Liver (tissue), 3 donors: ENCODE results near the gene PDCD10.

ENCODE experiments used
- CTCF ChIP-seq: fragments of 150-350 bp; IDR thresholded peaks from 2 replicates; pipeline ENCODE4 v1.5.1; 2017; ENCODE audit warnings: improper control_type of control experiment, low read depth, low read length; ENCODE audit not compliant: missing input control
- FOXA2 ChIP-seq: IDR thresholded peaks from 2 replicates; pipeline ENCODE4 v1.6.1; 2016; ENCODE audit warnings: antibody characterized with exemption
- GABPA ChIP-seq, 2 donors: IDR thresholded peaks in 1 of 2; conservative IDR thresholded peaks in 1 of 2; 2 replicates each; pipeline ENCODE4 v1.6.1; 2016; ENCODE audit warnings: antibody characterized with exemption in 2 of 2, mild to moderate bottlenecking in 1 of 2, moderate library complexity in 1 of 2
- MAX ChIP-seq: IDR thresholded peaks from 2 replicates; pipeline ENCODE4 v1.6.1; 2016; ENCODE audit warnings: antibody characterized with exemption
- NR2F2 ChIP-seq: IDR thresholded peaks from 2 replicates; pipeline ENCODE4 v1.6.1; 2016; ENCODE audit warnings: antibody characterized with exemption
- RAD21 ChIP-seq, 2 donors: IDR thresholded peaks; 2 replicates each; pipeline ENCODE4 v1.6.1; 2016; ENCODE audit warnings: antibody characterized with exemption in 2 of 2, mild to moderate bottlenecking in 2 of 2
- SP1 ChIP-seq: IDR thresholded peaks from 2 replicates; pipeline ENCODE4 v1.6.1; 2018; ENCODE audit warnings: antibody characterized with exemption, mild to moderate bottlenecking
- TAF1 ChIP-seq: conservative IDR thresholded peaks from 2 replicates; pipeline ENCODE4 v1.6.1; 2016; ENCODE audit warnings: antibody characterized with exemption, mild to moderate bottlenecking
- YY1 ChIP-seq: IDR thresholded peaks from 2 replicates; pipeline ENCODE4 v1.6.1; 2016; ENCODE audit warnings: antibody characterized with exemption, mild to moderate bottlenecking
- TF ChIP-seq, protein P1 (sequence below): IDR thresholded peaks from 2 replicates; pipeline ENCODE4 v1.6.1; 2016; ENCODE audit warnings: antibody characterized with exemption, mild to moderate bottlenecking
- TF ChIP-seq, protein P2 (sequence below): IDR thresholded peaks from 2 replicates; pipeline ENCODE4 v1.6.1; 2016; ENCODE audit warnings: antibody characterized with exemption
- donor health status: healthy.
- donor health status: healthy.

DNA sequence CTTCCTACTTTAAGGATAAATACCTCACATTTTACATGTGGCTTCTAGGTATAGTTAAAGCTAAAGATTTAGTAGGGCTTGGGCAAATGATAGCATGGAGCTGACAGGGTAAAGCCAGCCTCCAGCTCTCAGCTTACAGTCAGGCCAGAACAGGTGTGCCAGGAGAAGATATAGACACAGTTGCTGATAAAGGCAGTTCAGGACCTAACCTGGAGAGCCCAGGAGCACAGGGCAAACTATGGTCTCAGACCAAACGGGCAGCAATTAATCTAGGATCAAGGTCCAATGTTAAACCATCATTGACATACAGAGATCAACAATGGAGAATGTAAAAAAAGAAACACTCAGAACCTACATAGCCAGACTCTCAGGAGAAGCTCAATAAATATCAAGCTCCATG, 84.9 kb downstream of the PDCD10 start:
- TF ChIP-seq CTCF (no peak), GABPA (IDR thresholded peaks at IDR 0.05 in 1 of 2, conservative IDR thresholded peaks at IDR 0.05 in 1 of 2) (no peak), MAX (no peak), SP1 (no peak), NR2F2 (no peak), RAD21 (IDR thresholded peaks at IDR 0.05) (no peak), TAF1 (no peak), YY1 (no peak), FOXA2 (no peak)
- TF ChIP-seq, protein P1, sequence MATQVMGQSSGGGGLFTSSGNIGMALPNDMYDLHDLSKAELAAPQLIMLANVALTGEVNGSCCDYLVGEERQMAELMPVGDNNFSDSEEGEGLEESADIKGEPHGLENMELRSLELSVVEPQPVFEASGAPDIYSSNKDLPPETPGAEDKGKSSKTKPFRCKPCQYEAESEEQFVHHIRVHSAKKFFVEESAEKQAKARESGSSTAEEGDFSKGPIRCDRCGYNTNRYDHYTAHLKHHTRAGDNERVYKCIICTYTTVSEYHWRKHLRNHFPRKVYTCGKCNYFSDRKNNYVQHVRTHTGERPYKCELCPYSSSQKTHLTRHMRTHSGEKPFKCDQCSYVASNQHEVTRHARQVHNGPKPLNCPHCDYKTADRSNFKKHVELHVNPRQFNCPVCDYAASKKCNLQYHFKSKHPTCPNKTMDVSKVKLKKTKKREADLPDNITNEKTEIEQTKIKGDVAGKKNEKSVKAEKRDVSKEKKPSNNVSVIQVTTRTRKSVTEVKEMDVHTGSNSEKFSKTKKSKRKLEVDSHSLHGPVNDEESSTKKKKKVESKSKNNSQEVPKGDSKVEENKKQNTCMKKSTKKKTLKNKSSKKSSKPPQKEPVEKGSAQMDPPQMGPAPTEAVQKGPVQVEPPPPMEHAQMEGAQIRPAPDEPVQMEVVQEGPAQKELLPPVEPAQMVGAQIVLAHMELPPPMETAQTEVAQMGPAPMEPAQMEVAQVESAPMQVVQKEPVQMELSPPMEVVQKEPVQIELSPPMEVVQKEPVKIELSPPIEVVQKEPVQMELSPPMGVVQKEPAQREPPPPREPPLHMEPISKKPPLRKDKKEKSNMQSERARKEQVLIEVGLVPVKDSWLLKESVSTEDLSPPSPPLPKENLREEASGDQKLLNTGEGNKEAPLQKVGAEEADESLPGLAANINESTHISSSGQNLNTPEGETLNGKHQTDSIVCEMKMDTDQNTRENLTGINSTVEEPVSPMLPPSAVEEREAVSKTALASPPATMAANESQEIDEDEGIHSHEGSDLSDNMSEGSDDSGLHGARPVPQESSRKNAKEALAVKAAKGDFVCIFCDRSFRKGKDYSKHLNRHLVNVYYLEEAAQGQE, result no peak
- TF ChIP-seq, protein P2, sequence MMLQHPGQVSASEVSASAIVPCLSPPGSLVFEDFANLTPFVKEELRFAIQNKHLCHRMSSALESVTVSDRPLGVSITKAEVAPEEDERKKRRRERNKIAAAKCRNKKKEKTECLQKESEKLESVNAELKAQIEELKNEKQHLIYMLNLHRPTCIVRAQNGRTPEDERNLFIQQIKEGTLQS, result no peak
